Caco-2 (cell line): ENCODE results near the gene EPHA2. TPM values are rescaled to one million over a fixed set of nuclear protein-coding genes. Genes with fewer than 3 reads are reported as not detected.

Experiments used
- BruUV-seq: library from RNA; stranded (reverse); fragments of 400-500 nt; replicated peaks from 2 replicates; lab custom pipeline; 2021; lab: Mats Ljungman, UMichigan
- CTCF ChIA-PET: fragments of 300-600 bp; sonication (Branson Sonifier 250); formaldehyde crosslinking; loops from one replicate; lab custom pipeline; 2022; ENCODE audit warnings: antibody characterized with exemption; lab: Charles Lee
- POLR2A ChIA-PET: fragments of 300-600 bp; sonication (Branson Sonifier 250); formaldehyde crosslinking; loops from one replicate; lab custom pipeline; 2022; ENCODE audit warnings: antibody characterized with exemption; lab: Charles Lee
- DNase-seq, 2 experiments: peaks; one replicate each; pipeline versions ENCODE4 v3.0.0 to v3.0.0-alpha.2; 2020 to 2022
- H3K27me3 ChIP-seq: replicated peaks from 2 replicates; pipeline ENCODE4 v1.6.0; 2011; ENCODE audit warnings: low read length; ENCODE audit not compliant: control insufficient read depth, insufficient read depth
- H3K36me3 ChIP-seq: 2 replicates; pipeline ENCODE4 v1.5.1; 2011; ENCODE audit warnings: low read length; ENCODE audit not compliant: control insufficient read depth, insufficient read depth
- H3K4me1 ChIP-seq: fragments of 250-450 bp; sonication (Bioruptor Pico); 2 replicates; pipeline ENCODE4 v1.5.1; 2020; ENCODE audit warnings: mild to moderate bottlenecking
- H3K4me3 ChIP-seq: 2 replicates; pipeline ENCODE4 v1.5.1; 2011; ENCODE audit warnings: low read depth, mild to moderate bottlenecking, control low read depth, low read length
- H3K9me3 ChIP-seq: fragments of 250-450 bp; sonication (Bioruptor Pico); 2 replicates; pipeline ENCODE4 v1.5.1; 2020; ENCODE audit warnings: mild to moderate bottlenecking, moderate library complexity
- H3K27ac Mint-ChIP-seq: one replicate; pipeline ENCODE4 v1.8.0; 2022; ENCODE audit warnings: mixed read lengths; ENCODE audit not compliant: unreplicated experiment
- H3K27me3 Mint-ChIP-seq: one replicate; pipeline ENCODE4 v1.8.0; 2022; ENCODE audit warnings: mixed read lengths; ENCODE audit not compliant: insufficient read depth, unreplicated experiment
- H3K36me3 Mint-ChIP-seq: one replicate; pipeline ENCODE4 v1.8.0; 2022; ENCODE audit warnings: mild to moderate bottlenecking, mixed read lengths; ENCODE audit not compliant: insufficient read depth, unreplicated experiment
- H3K4me1 Mint-ChIP-seq: one replicate; pipeline ENCODE4 v1.8.0; 2022; ENCODE audit warnings: low read depth, mixed read lengths; ENCODE audit not compliant: unreplicated experiment
- H3K4me3 Mint-ChIP-seq: one replicate; pipeline ENCODE4 v1.8.0; 2022; ENCODE audit warnings: mild to moderate bottlenecking, moderate library complexity, mixed read lengths; ENCODE audit not compliant: unreplicated experiment
- H3K9me3 Mint-ChIP-seq: one replicate; pipeline ENCODE4 v1.8.0; 2022; ENCODE audit warnings: mixed read lengths; ENCODE audit not compliant: unreplicated experiment
- intact Hi-C: fragments of 100-400 bp; cut with micrococcal nuclease; formaldehyde crosslinking; loops from one replicate; pipeline ENCODE4 v1.10.0; 2022; ENCODE audit not compliant: unreplicated experiment
- total RNA-seq: library from RNA; stranded (reverse); gene quantifications from 2 replicates; pipeline ENCODE4 v1.2.3, GENCODE V29; 2022
- TF ChIP-seq, protein P1 (sequence below), 2 experiments: fragments of 200-600 bp in 1 of 2; IDR thresholded peaks; 1 replicate in 1 of 2; 2 replicates in 1 of 2; pipeline versions ENCODE4 v1.5.1 to v1.8.0; 2011 to 2022; ENCODE audit warnings: antibody characterized with exemption in 1 of 2, control low read depth in 1 of 2, inconsistent platforms in 1 of 2, low read depth in 1 of 2, low read length in 1 of 2, mild to moderate bottlenecking in 1 of 2, moderate library complexity in 1 of 2; ENCODE audit not compliant: insufficient read depth in 1 of 2, severe bottlenecking in 1 of 2, unreplicated experiment in 1 of 2

Gene EPHA2
- total RNA-seq, 1 experiment from 2014 or later: 31.2 TPM

DNA sequence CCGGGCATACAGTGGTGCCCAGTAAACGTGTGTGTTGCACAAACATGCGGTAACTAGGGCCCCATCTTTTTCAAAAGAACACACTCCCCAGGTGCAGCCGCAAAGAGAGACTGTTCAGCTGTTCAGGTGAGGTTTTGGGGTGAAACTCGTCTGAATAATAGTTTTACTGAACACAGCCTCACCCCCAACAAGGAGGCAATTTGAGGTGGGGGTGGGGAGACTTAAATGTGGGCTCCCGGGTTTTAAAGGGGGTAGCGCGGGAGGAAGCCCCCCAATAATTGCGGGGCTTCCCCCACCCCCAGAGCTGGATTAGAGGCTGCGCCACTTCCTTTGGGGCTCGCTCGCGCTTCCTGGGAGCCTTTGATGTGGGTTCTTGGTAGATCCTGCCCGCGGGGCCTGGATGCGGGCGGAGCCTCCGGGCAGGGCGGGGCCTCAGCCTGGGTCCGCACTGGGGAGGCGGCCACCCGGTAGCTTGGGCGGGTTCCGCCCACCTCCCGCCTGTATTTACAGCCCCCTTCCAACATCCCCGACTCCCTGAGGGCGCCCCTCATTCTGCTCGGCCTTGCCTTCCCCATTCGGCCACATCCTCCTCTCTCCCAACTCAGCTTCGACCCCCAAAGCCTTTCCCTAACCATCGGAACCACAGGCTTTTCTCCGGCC is 6.4 kb upstream of the EPHA2 start:
- TF ChIP-seq, protein P1, sequence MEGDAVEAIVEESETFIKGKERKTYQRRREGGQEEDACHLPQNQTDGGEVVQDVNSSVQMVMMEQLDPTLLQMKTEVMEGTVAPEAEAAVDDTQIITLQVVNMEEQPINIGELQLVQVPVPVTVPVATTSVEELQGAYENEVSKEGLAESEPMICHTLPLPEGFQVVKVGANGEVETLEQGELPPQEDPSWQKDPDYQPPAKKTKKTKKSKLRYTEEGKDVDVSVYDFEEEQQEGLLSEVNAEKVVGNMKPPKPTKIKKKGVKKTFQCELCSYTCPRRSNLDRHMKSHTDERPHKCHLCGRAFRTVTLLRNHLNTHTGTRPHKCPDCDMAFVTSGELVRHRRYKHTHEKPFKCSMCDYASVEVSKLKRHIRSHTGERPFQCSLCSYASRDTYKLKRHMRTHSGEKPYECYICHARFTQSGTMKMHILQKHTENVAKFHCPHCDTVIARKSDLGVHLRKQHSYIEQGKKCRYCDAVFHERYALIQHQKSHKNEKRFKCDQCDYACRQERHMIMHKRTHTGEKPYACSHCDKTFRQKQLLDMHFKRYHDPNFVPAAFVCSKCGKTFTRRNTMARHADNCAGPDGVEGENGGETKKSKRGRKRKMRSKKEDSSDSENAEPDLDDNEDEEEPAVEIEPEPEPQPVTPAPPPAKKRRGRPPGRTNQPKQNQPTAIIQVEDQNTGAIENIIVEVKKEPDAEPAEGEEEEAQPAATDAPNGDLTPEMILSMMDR (IDR thresholded peaks at IDR 0.05; ENCODE audit: insufficient read depth in 1 of 2, low read depth in 1 of 2, low read length in 1 of 2, severe bottlenecking in 1 of 2, unreplicated experiment in 1 of 2): no peak
- H3K27me3 ChIP-seq: no peaks in the 10 kb centered on the region
- Mint-ChIP-seq H3K36me3 (peaks cover 11% of the 10 kb centered on the region), H3K9me3 (no peaks in the 10 kb centered on the region), H3K27ac (no peak overlapping the region), H3K27me3 (no peaks in the 10 kb centered on the region), H3K4me1 (peaks cover 31% of the 10 kb centered on the region), H3K4me3 (no peak overlapping the region)
- H3K36me3 ChIP-seq: no peaks in the 10 kb centered on the region
- no TSS peak for BruUV-seq
- no peak for DNase-seq
- no peaks in the 10 kb centered on the region for H3K9me3 ChIP-seq
- peaks cover 9% of the 10 kb centered on the region; the same call in 1 of the 2 replicates for H3K4me1 ChIP-seq
- intact Hi-C loops: no loop called here
- ChIA-PET POLR2A (interaction anchor here (0.6 kb wide), 1 partner anchor 31 kb away, joined by 4 read pairs; no protein-coding TSS in a partner anchor), CTCF (interaction anchor here (0.5 kb wide), 1 partner anchor 130 kb away, joined by 3 read pairs; no protein-coding TSS in a partner anchor)
- no peak overlapping the region for H3K4me3 ChIP-seq

DNA sequence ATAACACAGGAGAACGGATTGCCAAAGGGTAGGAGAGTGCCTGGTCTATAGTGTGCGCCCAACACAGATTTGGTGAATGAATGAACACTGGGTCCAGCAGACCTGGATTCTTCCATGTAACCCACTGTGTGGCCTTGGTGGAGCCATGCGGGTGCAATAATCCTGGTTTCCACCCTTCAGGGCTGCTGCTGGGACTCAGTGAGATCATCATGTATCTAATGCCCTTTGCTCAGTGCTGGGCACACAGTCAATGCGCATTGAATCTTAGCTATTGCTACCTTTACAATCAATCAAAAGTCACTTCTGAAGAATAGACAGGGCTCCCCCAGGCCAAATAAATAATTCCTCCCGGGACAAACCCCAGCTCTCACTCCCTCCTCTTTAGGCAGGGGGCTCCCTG is 5.8 kb upstream of the EPHA2 start:
- no peaks in the 10 kb centered on the region for H3K36me3 ChIP-seq
- no peak overlapping the region for H3K4me3 Mint-ChIP-seq
- H3K36me3 Mint-ChIP-seq: peaks cover 11% of the 10 kb centered on the region
- H3K27ac Mint-ChIP-seq: no peak overlapping the region
- CTCF ChIA-PET: interaction anchor here (0.5 kb wide), 1 partner anchor 130 kb away, joined by 3 read pairs; no protein-coding TSS in a partner anchor
- H3K4me1 ChIP-seq: peaks cover 12% of the 10 kb centered on the region; the same call in 1 of the 2 replicates
- DNase-seq: no peak
- H3K4me3 ChIP-seq: no peak overlapping the region
- H3K27me3 Mint-ChIP-seq: no peaks in the 10 kb centered on the region
- no peaks in the 10 kb centered on the region for H3K9me3 ChIP-seq
- POLR2A ChIA-PET: no interaction called here
- TF ChIP-seq, protein P1 (IDR thresholded peaks at IDR 0.05; ENCODE audit: insufficient read depth in 1 of 2, low read depth in 1 of 2, low read length in 1 of 2, severe bottlenecking in 1 of 2, unreplicated experiment in 1 of 2): no peak
- intact Hi-C loops: no loop called here
- BruUV-seq: no TSS peak
- no peaks in the 10 kb centered on the region for H3K9me3 Mint-ChIP-seq
- peaks cover 36% of the 10 kb centered on the region for H3K4me1 Mint-ChIP-seq
- H3K27me3 ChIP-seq: no peaks in the 10 kb centered on the region

DNA sequence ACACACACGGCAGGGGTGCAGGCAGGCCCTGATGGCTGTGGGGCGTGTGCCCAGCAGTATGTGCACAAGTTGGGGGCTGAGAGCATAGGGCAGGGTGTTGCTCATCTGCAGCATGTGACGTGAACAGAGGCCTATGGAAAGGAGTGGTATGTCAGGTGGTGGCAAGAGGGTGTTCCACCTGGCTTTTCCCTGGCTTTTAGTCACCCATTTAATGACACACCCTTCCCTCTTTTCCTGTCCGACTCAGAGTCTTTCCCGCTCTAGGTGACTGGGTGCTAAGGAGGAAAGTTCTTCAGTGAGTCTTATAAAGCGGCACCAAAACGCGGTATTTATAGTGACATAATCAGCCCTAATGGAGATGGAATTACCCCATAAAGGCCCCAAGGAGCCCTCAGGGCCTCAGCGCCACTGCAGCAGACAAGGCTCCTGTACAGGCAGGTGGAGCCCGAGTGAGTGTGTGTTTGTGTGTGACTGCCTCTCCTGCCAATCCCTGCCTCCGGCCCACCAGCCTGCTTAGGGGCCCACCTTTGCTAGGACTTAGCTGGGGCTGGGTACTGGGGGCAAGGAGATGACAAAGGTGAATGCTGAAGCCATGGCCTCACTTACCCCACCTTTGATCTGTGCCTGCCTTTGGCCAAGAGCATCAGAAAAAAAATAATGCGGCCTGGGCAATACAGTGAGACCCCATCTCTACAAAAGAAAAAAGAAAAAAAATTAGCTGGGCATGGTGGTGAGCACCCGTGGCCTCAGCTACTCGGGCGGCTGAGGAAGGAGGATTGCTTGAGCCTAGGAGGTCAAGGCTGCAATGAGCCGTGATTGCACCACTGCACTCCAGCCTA is 3.3 kb upstream of the EPHA2 start:
- POLR2A ChIA-PET: no interaction called here
- no peak overlapping the region for H3K4me3 Mint-ChIP-seq
- no peak overlapping the region for H3K27ac Mint-ChIP-seq

More for the DNA sequence above, 3.3 kb upstream of the EPHA2 start:
- TF ChIP-seq, protein P1 (IDR thresholded peaks at IDR 0.05; ENCODE audit: insufficient read depth in 1 of 2, low read depth in 1 of 2, low read length in 1 of 2, severe bottlenecking in 1 of 2, unreplicated experiment in 1 of 2): no peak
- Histone ChIP-seq H3K4me1 (peaks cover 14% of the 10 kb centered on the region), H3K27me3 (no peaks in the 10 kb centered on the region), H3K36me3 (no peaks in the 10 kb centered on the region), H3K4me3 (no peak overlapping the region), H3K9me3 (no peaks in the 10 kb centered on the region)
- peaks cover 15% of the 10 kb centered on the region for H3K4me1 Mint-ChIP-seq
- intact Hi-C loops: no loop called here
- H3K9me3 Mint-ChIP-seq: no peaks in the 10 kb centered on the region
- DNase-seq: no peak
- peaks cover 7% of the 10 kb centered on the region for H3K36me3 Mint-ChIP-seq
- BruUV-seq: no TSS peak
- CTCF ChIA-PET: no interaction called here
- H3K27me3 Mint-ChIP-seq: no peaks in the 10 kb centered on the region
